Panc1 (cell line): Measurements from ENCODE around the gene DSCAM. TPM values are rescaled to one million over a fixed set of nuclear protein-coding genes. Genes with fewer than 3 reads are reported as not detected.

ENCODE experiments used
- ATAC-seq: fragments of 200-7000 bp; cut with Tn5 transposase; 2 replicates; pipeline ENCODE4 v1.9.1; 2020; ENCODE audit warnings: mild to moderate bottlenecking, moderate library complexity
- BruUV-seq: library from RNA; stranded (reverse); fragments of 400-500 nt; replicated peaks from 2 replicates; lab custom pipeline; 2021; lab: Mats Ljungman, UMichigan
- CTCF ChIA-PET: fragments of 300-600 bp; sonication (Branson Sonifier 250); formaldehyde crosslinking; loops from one replicate; lab custom pipeline; 2022; ENCODE audit warnings: antibody characterized with exemption; lab: Charles Lee
- POLR2A ChIA-PET: fragments of 300-600 bp; sonication (Branson Sonifier 250); formaldehyde crosslinking; loops from one replicate; lab custom pipeline; 2022; ENCODE audit warnings: antibody characterized with exemption; lab: Charles Lee
- DNase-seq: peaks from one replicate; pipeline ENCODE4 v3.0.0-alpha.2; 2010; ENCODE audit warnings: low read depth, low spot score
- H3K27ac ChIP-seq: 2 replicates; pipeline ENCODE4 v1.5.1; 2011; ENCODE audit warnings: mild to moderate bottlenecking, low read length, inconsistent platforms
- H3K27me3 ChIP-seq: fragments of 200-500 bp; sonication (Bioruptor generic); 2 replicates; pipeline ENCODE4 v1.6.0; 2014; ENCODE audit warnings: low read length, inconsistent platforms; ENCODE audit not compliant: control insufficient read depth, insufficient read depth
- H3K36me3 ChIP-seq: fragments of 200-500 bp; sonication (Bioruptor generic); 2 replicates; pipeline ENCODE4 v1.5.1; 2014; ENCODE audit warnings: inconsistent platforms, mild to moderate bottlenecking, low read length, moderate library complexity; ENCODE audit not compliant: control insufficient read depth, insufficient read depth
- H3K4me1 ChIP-seq: 2 replicates; pipeline ENCODE4 v1.5.1; 2011; ENCODE audit warnings: inconsistent platforms, mild to moderate bottlenecking, low read length, moderate library complexity; ENCODE audit not compliant: control insufficient read depth, insufficient read depth
- H3K4me3 ChIP-seq, 2 experiments: 2 replicates each; pipeline ENCODE4 v1.5.1; 2011 to 2012; ENCODE audit warnings: low read depth in 2 of 2, low read length in 2 of 2, mild to moderate bottlenecking in 2 of 2, inconsistent platforms in 1 of 2, moderate library complexity in 1 of 2
- H3K9me3 ChIP-seq: fragments of 200-500 bp; sonication (Bioruptor generic); 2 replicates; pipeline ENCODE4 v1.5.1; 2014; ENCODE audit warnings: low read depth, mild to moderate bottlenecking, inconsistent platforms, low read length, moderate library complexity; ENCODE audit not compliant: control insufficient read depth, insufficient read depth
- CTCF ChIP-seq: fragments of 450-650 bp; IDR thresholded peaks from 2 replicates; pipeline ENCODE4 v1.5.1; 2017; ENCODE audit warnings: mild to moderate bottlenecking
- POLR2AphosphoS5 ChIP-seq: IDR thresholded peaks from 2 replicates; pipeline ENCODE4 v1.6.1; 2012; ENCODE audit warnings: mild to moderate bottlenecking, low read depth, low read length, moderate library complexity
- REST ChIP-seq, 2 experiments: IDR thresholded peaks; 2 replicates each; pipeline ENCODE4 v1.6.1; 2011 to 2012; ENCODE audit warnings: low read depth in 2 of 2, control low read depth in 1 of 2, low read length in 1 of 2, mild to moderate bottlenecking in 1 of 2, moderate library complexity in 1 of 2; ENCODE audit not compliant: insufficient read depth in 1 of 2
- SIN3A ChIP-seq: IDR thresholded peaks from 2 replicates; pipeline ENCODE4 v1.6.1; 2012; ENCODE audit warnings: low read depth, mild to moderate bottlenecking, low read length, moderate library complexity, borderline replicate concordance; ENCODE audit not compliant: insufficient read depth
- TCF7L2 ChIP-seq: IDR thresholded peaks from 2 replicates; pipeline ENCODE4 v1.6.1; 2011; ENCODE audit warnings: mild to moderate bottlenecking, low read depth, low read length, inconsistent platforms
- in situ Hi-C: cut with HindIII; loops from 2 replicates; pipeline ENCODE4 v1.10.0; 2016; ENCODE audit warnings: low sequenced_read_pairs, low pct_unique_long_range_greater_than_20kb
- intact Hi-C: fragments of 100-400 bp; cut with micrococcal nuclease; formaldehyde crosslinking; loops from one replicate; pipeline ENCODE4 v1.10.0; 2022; ENCODE audit not compliant: unreplicated experiment
- microRNA-seq: library from miRNA; unstranded; fragments of <30 nt; microRNA quantifications from one replicate; pipeline ENCODE4 v1.1.0, GENCODE V29; 2020; ENCODE audit not compliant: unreplicated experiment
- total RNA-seq: library from RNA; stranded (reverse); gene quantifications from one replicate; pipeline ENCODE4 v1.2.1, GENCODE V29; 2021; ENCODE audit not compliant: unreplicated experiment

Gene DSCAM
- total RNA-seq, 1 experiment from 2014 or later = not detected

- Histone ChIP-seq H3K27me3 (no peaks in the 10 kb centered on the region), H3K9me3 (no peaks in the 10 kb centered on the region), H3K27ac (no peak overlapping the region), H3K4me1 (no peaks in the 10 kb centered on the region), H3K4me3 (no peak overlapping the region), H3K36me3 (no peaks in the 10 kb centered on the region)
- POLR2A ChIA-PET = no interaction called here
- intact Hi-C loops = no loop called here
- TF ChIP-seq SIN3A = no peak
- TF ChIP-seq POLR2AphosphoS5 = no peak
- TF ChIP-seq REST (IDR thresholded peaks at IDR 0.05; ENCODE audit: insufficient read depth in 1 of 2, low read depth in 2 of 2, low read length in 1 of 2) = no peak
- TF ChIP-seq TCF7L2 = no peak
- no peak for TF ChIP-seq CTCF
- ATAC-seq (no peak), DNase-seq (no peak)
- BruUV-seq = no TSS peak
- in situ Hi-C loops = no loop called here
- CTCF ChIA-PET = no interaction called here
Measured at GRCh38 chr21:39965026-39965425, 881.9 kb downstream of the DSCAM start.

GRCh38 chr21:39961251-39961650, 885.7 kb downstream of the DSCAM start:
- no TSS peak for BruUV-seq
- TF ChIP-seq REST (IDR thresholded peaks at IDR 0.05; ENCODE audit: insufficient read depth in 1 of 2, low read depth in 2 of 2, low read length in 1 of 2) (no peak), TCF7L2 (no peak), POLR2AphosphoS5 (no peak), CTCF (no peak), SIN3A (no peak)
- intact Hi-C loops = no loop called here
- POLR2A ChIA-PET = no interaction called here
- CTCF ChIA-PET = no interaction called here
- H3K36me3 ChIP-seq = no peaks in the 10 kb centered on the region
- no peaks in the 10 kb centered on the region for H3K9me3 ChIP-seq
- in situ Hi-C loops = no loop called here
- H3K27ac ChIP-seq = no peak overlapping the region
- H3K4me1 ChIP-seq = no peaks in the 10 kb centered on the region
- H3K27me3 ChIP-seq = no peaks in the 10 kb centered on the region
- ATAC-seq (no peak), DNase-seq (no peak)
- no peak overlapping the region for H3K4me3 ChIP-seq

Small RNA genes lying within 50 kb of the gene (microRNA-seq; reads per million reads assigned to microRNA genes)
- gene MIR4760 = not detected
